Lung (tissue), 12 donors: ENCODE measurements around the gene SCD5. TPM values are rescaled to one million over a fixed set of nuclear protein-coding genes. Genes with fewer than 3 reads are reported as not detected.

Experiments used
- ATAC-seq: fragments of 200-7000 bp; cut with Tn5 transposase; one replicate; pipeline ENCODE4 v1.9.1; 2020; ENCODE audit warnings: moderate number of reproducible peaks; ENCODE audit not compliant: insufficient read depth, low FRiP score
- DNase-seq, 3 donors: peaks; one replicate each; pipeline ENCODE4 v3.0.0-alpha.2; 2013 to 2017
- H3K27ac ChIP-seq, 2 donors: one replicate each; pipeline ENCODE4 v1.5.1; 2013; ENCODE audit warnings: mild to moderate bottlenecking in 2 of 2, moderate library complexity in 2 of 2, control low read depth in 1 of 2, inconsistent platforms in 1 of 2, low read depth in 1 of 2, low read length in 1 of 2
- H3K27me3 ChIP-seq, 3 donors: one replicate each; pipeline ENCODE4 v1.5.1; 2013; ENCODE audit warnings: low read length in 2 of 3; ENCODE audit not compliant: control insufficient read depth in 3 of 3, insufficient read depth in 3 of 3
- H3K36me3 ChIP-seq, 4 donors: one replicate each; pipeline ENCODE4 v1.5.1; 2013; ENCODE audit warnings: low read length in 4 of 4, mild to moderate bottlenecking in 1 of 4, moderate library complexity in 1 of 4; ENCODE audit not compliant: control insufficient read depth in 4 of 4, insufficient read depth in 4 of 4
- H3K4me1 ChIP-seq, 5 donors: one replicate each; pipeline ENCODE4 v1.5.1; 2013; ENCODE audit warnings: low read length in 5 of 5, mild to moderate bottlenecking in 2 of 5, moderate library complexity in 1 of 5; ENCODE audit not compliant: control insufficient read depth in 5 of 5, insufficient read depth in 5 of 5
- H3K4me3 ChIP-seq: one replicate; pipeline ENCODE4 v1.5.1; 2013; ENCODE audit warnings: mild to moderate bottlenecking, control low read depth, moderate library complexity
- H3K9ac ChIP-seq, 2 donors: one replicate each; pipeline ENCODE4 v1.5.1; 2013; ENCODE audit warnings: low read length in 2 of 2, control low read depth in 1 of 2; ENCODE audit not compliant: insufficient read depth in 1 of 2
- H3K9me3 ChIP-seq, 4 donors: one replicate each; pipeline ENCODE4 v1.5.1; 2013; ENCODE audit warnings: low read length in 3 of 4, mild to moderate bottlenecking in 1 of 4, moderate library complexity in 1 of 4; ENCODE audit not compliant: control insufficient read depth in 4 of 4, insufficient read depth in 3 of 4
- CTCF ChIP-seq: IDR thresholded peaks from 2 replicates; pipeline ENCODE4 v1.5.1; 2012; ENCODE audit warnings: mild to moderate bottlenecking; ENCODE audit errors: control extremely low read depth, extremely low read depth
- WGBS, 2 donors: extraction: QIAGEN DNeasy Blood & Tissue Kit; methylation state at CpG; one replicate each; pipeline ENCODE4 v1.1.7; 2013; 5-methylcytosine and 5-hydroxymethylcytosine counted together
- polyA plus RNA-seq, 2 donors: library from polyadenylated mRNA; stranded (reverse); fragments of 200-250 nt; gene quantifications; one replicate each; pipeline ENCODE4 v1.2.1, GENCODE V29; 2013
- total RNA-seq, 2 donors: library from RNA; depleted of rRNA in 1 of 2; stranded (reverse); fragments of >200 nt in 1 of 2; gene quantifications; one replicate each; pipeline ENCODE4 v1.2.1, GENCODE V29; 2014 to 2021
- donor health status: control.
- donor health status: control.
- donor health status: Bipolar disorder and iron deficiency.
- donor health status: healthy.
- donor health status: DM: yes; HTN: yes; CAD: no.

The SCD5 gene
- total and polyA plus RNA-seq, 4 donors: 5.0 to 22.6 (median 13.8) TPM

- ATAC-seq: no peak
- no peaks in the 10 kb centered on the region for H3K9me3 ChIP-seq
- H3K9ac ChIP-seq: no peak overlapping the region
- no peak overlapping the region for H3K4me3 ChIP-seq
- TF ChIP-seq CTCF: no peak
- no peaks in the 10 kb centered on the region for H3K27me3 ChIP-seq
- 85 to 90% methylated on average over 9 of the region's 9 CpGs for WGBS, 2 donors
- peaks cover 0 to 15% (median 6%) of the 10 kb centered on the region in 4 donors for H3K36me3 ChIP-seq
- H3K4me1 ChIP-seq: peaks cover 0 to 9% (median 0%) of the 10 kb centered on the region in 5 donors
- H3K27ac ChIP-seq: no peak overlapping the region
- no peak for DNase-seq
Measured at GRCh38 chr4:82680834-82681233, 117.8 kb downstream of the SCD5 start.

- WGBS, 2 donors: 89 to 95% methylated on average over 1 of the region's 1 CpG
- no peak overlapping the region for H3K4me3 ChIP-seq
- no peak overlapping the region for H3K9ac ChIP-seq
- no peaks in the 10 kb centered on the region for H3K27me3 ChIP-seq
- no peak for TF ChIP-seq CTCF
- H3K27ac ChIP-seq: no peak overlapping the region
- DNase-seq (no peak), ATAC-seq (no peak)
- peaks cover 0 to 15% (median 6%) of the 10 kb centered on the region in 4 donors for H3K36me3 ChIP-seq
- no peaks in the 10 kb centered on the region for H3K9me3 ChIP-seq
- peaks cover 0 to 9% (median 0%) of the 10 kb centered on the region in 5 donors for H3K4me1 ChIP-seq
Measured at GRCh38 chr4:82679531-82679930, 119.1 kb downstream of the SCD5 start.

GRCh38 chr4:82678051-82678450, 120.5 kb downstream of the SCD5 start:
- peaks cover 0 to 9% (median 0%) of the 10 kb centered on the region in 5 donors for H3K4me1 ChIP-seq
- TF ChIP-seq CTCF: no peak
- H3K9ac ChIP-seq: no peak overlapping the region
- H3K27ac ChIP-seq: no peak overlapping the region
- 57 to 65% methylated on average over 4 of the region's 4 CpGs for WGBS, 2 donors
- peaks cover 0 to 12% (median 6%) of the 10 kb centered on the region in 4 donors for H3K36me3 ChIP-seq
- no peaks in the 10 kb centered on the region for H3K27me3 ChIP-seq
- no peaks in the 10 kb centered on the region for H3K9me3 ChIP-seq
- no peak for DNase-seq
- H3K4me3 ChIP-seq: no peak overlapping the region
- ATAC-seq: no peak

- Histone ChIP-seq H3K9ac (no peak overlapping the region), H3K4me1 (peaks cover 0 to 9% (median 0%) of the 10 kb centered on the region in 5 donors), H3K4me3 (no peak overlapping the region), H3K36me3 (peaks cover 0 to 12% (median 6%) of the 10 kb centered on the region in 4 donors), H3K9me3 (no peaks in the 10 kb centered on the region), H3K27me3 (no peaks in the 10 kb centered on the region), H3K27ac (peak overlapping the region in 1 of 2 donors; percentile 21)
- TF ChIP-seq CTCF: no peak
- DNase-seq (peak in 1 of 3 donors; percentile 34), ATAC-seq (no peak)
- WGBS, 2 donors: 75 to 87% methylated on average over 5 of the region's 5 CpGs
Measured at GRCh38 chr4:82677327-82677726, 121.3 kb downstream of the SCD5 start.
